ENCODE measurements around the gene CDKN1B.

Gene CDKN1B

DNA sequence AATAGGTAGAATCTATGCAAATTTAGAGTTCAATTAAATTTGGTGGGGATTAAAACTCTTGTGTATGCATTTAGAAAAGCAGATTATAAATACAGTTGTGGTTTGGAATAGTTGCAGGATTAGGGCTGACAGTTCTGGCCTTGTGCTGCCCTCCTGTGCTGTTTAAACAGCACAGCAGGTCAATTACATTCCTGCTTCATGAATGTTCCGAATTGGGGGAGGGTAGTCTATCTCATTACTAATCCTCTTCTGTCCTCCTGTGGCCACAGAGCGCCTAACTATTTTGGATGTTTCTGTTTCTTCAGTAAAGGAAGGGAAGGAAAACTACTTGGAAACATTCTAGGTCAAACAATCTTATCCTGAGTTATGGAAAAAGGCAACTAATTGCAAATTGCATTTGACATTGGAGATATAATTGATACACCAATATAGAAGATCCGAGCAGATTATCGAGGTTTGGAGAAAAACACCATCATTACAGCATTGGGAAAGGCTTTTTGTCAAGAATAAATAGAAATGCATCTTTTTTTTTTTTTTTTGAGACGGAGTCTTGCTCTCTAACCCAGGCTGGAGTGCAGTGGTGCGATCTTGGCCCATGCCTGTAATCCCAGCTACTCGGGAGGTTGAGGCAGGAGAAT lies 12.5 kb upstream of the CDKN1B start:
- DNase-seq: peak; percentile 76

DNA sequence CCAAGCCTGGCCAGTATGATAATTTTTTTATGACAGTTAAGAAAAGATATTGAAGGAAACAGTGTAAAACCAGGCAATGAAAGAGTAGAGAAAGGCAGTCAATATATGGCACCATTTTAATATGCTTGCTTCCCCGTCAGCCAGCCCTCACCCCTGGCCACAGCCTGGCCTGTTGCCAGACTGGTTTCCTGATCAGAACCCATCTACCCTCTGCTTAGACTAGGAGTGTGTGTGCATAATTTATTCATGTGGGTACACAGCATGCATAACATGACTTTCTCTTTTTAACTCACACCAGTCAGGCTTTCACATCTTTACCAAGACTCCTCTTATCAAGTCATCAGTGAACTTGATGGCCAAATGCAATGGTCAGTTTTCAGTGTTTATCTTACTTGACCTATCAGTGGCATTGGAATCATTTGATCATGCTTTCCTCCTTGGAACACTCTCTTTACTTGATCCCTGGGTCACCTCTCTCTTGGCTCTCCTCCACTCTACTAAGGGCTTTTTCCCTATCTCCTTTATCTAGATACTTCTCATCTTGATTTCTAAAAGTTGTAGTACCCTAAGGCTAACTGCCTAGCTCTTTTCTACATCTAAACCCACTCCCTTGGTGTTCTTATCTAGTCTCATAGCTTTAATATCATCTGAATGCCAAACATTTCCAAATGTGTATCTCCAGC lies 11.2 kb upstream of the CDKN1B start:
- DNase-seq: no peak

DNA sequence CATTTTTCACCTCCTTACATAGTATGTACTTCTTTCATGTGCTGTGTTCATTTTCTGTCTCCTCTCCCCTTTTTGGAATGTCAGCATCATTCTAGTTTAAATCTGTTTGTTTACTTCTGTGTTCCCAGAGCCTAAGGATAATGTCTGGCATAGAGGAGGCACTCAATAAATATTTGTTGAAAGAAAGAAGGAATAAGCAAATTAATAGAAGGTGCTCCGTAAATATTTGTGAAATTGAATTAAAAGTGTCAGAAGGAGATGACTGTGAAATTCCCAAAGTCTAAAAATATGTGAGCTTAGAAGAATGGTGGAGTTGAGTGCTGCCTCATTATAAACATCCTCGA lies 3.3 kb upstream of the CDKN1B start:
- no peak for DNase-seq

DNA sequence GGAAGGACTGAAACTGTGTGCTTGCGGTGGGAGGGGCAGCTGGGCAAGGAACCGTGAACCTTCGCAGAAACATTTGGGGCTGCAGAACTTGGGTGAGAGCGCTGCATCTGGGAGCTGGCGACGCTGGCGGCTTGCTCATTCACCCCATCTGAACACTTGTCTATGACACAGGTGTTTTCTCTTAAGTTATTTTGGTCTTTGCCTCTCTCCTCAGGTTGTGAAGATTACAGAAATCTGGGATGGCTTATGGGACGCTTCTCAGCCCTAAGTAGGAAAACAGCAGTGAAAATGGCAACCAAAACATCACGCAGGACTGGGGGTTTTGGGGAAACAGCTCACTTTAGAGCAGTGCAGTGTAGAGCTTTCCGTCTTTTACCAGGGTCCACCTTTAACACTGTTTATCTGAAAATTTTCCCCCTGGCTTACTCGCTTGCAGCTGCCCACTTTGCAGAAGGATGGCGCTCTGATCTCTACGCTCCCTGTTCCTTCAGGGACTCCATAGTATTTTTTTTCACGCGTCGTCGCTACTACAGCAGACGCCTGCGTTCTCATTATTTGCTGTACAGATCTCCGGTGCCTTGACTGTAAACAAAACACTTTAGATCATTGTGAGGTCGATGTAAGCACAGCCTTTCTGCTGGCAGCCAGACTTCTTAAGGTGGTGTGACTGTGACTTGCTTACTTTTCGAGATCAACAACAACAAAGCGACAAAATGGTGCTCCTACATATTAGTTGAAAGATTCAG lies 2.7 kb upstream of the CDKN1B start:
- peak; percentile 35 for DNase-seq

DNA sequence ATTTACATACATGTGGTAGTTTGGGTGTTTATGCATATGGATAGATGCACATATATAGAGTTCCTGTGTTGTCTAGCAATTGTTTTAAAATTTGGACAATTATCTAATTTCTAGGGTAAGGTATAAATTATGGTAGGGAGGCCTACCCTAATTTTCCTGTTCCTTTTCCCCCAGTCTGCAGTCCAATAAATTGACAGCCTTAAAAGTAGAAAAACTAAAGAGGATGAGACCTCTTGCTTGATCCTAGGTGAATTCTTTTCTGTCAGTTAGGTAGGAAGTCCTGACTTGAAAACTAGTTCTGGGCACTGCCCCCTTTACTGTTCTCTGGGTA lies 2.1 kb upstream of the CDKN1B start:
- no peak for DNase-seq

DNA sequence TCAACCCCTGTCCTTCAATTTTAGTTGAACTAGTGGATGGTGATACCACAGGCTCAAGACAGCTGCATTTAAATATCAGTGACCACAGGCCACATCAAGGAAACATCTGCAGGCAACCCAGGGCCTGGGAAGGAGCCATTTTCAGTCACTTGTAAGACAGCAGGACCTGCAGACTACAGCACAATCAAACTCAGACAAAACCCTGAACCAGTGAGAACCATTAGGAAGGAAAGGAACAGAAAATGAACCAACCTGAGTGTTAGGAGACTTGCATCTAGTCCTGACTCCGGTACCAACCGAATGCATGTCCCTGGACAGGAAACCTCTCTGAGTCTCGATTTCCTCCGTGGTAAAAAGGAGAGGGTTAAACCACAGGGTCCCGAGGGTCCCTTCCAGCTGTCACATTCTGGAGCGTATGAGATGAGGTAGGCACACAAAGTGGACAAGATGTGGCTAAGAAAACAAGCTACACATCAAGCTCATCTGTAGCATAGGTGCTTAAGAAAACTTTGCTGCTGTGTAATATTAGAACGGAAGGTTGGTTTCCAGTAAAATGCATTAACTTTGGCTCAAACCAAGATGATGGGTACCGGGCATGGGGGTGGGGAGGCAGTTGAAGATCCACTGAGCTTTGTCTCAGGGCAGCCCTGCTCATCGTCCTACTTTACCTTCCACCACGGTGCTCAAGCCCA lies 1.6 kb upstream of the CDKN1B start:
- peak; percentile 18 for DNase-seq

DNA sequence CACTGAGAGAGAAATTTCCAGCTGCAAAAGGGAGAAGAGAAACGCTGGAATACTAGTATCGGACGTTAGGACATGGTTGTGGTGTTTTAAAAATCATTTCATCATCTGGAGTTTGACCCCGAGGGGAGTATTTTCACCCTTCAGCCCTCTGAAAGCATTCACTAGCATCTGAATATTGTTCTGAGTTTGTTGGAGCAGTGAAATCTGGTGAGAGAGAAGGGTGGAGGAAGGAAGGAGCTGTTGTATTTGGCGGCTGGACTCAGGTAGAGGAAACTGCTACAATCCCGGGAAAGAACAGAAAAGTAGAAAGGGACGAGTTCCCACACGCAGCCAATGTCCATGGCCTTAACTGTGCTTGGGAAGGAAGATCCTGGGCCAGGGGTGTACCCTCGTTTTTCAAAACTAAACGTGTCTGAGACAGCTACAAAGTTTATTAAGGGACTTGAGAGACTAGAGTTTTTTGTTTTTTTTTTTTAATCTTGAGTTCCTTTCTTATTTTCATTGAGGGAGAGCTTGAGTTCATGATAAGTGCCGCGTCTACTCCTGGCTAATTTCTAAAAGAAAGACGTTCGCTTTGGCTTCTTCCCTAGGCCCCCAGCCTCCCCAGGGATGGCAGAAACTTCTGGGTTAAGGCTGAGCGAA lies 896 bp upstream of the CDKN1B start:
- peak; percentile 20 for DNase-seq

DNA sequence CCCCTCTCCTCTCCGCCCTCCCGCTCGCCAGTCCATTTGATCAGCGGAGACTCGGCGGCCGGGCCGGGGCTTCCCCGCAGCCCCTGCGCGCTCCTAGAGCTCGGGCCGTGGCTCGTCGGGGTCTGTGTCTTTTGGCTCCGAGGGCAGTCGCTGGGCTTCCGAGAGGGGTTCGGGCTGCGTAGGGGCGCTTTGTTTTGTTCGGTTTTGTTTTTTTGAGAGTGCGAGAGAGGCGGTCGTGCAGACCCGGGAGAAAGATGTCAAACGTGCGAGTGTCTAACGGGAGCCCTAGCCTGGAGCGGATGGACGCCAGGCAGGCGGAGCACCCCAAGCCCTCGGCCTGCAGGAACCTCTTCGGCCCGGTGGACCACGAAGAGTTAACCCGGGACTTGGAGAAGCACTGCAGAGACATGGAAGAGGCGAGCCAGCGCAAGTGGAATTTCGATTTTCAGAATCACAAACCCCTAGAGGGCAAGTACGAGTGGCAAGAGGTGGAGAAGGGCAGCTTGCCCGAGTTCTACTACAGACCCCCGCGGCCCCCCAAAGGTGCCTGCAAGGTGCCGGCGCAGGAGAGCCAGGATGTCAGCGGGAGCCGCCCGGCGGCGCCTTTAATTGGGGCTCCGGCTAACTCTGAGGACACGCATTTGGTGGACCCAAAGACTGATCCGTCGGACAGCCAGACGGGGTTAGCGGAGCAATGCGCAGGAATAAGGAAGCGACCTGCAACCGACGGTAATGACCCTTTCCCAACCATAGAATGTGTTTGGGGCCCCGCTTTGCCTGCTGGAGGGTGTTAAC lies 615 bp downstream of the CDKN1B start:
- no peak for DNase-seq

DNA sequence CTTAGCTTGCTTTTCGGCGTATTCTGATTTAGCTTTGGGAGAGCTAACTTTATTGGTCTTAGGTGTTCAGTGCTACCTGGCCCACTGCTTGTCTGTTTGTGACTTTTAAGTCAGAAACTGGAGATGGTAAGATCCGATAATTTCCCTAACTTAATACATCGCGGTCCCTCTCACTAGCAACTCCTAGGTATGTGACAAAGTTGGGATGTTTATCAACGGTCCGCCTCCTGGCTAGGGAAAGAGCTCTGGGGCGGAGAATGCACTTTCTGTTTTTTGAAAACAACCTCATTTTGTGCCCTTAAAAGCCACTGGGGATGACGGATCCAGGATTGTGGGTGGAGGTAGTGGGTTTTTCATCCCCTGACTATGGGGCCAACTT lies 1.2 kb downstream of the CDKN1B start:
- DNase-seq: no peak

DNA sequence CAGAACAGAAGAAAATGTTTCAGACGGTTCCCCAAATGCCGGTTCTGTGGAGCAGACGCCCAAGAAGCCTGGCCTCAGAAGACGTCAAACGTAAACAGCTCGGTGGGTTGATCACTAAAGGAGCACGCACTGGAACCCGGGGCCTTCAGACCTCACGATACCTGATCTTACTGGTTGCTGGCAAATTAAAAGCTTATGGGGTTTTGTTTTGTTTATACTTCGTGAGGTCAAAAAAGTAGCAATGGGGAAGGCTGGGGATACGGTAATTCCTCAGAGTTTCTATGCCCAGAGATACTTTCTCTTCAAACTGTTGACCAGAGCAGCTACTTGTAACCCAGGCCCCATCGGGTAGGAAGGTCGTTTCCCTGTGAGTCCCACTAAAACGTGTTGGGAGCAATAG lies 1.7 kb downstream of the CDKN1B start:
- no peak for DNase-seq

DNA sequence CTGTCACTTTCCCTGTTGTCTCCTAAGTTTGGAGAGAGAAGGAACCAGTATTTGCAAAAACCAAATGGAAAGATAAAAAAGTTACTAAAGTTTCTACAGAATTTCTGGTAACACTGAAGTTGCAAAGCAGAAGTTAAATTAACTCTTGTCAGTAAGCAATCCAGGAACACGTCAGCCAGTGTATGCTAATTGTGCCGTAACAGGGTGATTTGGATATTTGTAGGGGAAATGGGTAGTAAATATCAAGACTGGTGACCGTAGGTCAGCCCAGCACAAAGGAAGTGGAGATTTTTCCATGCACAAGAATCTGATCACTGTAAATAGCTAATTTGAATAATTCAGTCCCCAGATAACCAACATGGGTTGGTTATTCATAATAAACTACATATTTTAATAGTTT lies 2.3 kb downstream of the CDKN1B start:
- DNase-seq: no peak

DNA sequence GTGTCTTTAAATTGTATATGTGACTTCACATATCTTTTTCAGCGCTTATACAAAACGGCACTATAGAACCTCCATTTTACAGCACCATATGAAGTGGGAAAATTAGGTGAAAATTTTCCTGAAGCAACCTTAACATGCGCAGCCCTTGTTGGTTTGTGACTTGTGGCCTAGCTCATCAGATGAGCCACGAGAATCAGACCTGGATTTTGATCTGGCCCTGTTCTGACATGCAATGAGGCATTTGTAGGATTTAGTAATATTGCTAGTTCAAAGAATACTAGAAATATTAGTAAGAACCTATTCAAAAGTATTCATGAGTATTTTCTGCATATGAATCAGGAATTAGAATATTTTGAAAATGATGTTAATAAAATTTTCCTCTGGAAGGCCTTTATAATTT lies 2.9 kb downstream of the CDKN1B start:
- no peak for DNase-seq

DNA sequence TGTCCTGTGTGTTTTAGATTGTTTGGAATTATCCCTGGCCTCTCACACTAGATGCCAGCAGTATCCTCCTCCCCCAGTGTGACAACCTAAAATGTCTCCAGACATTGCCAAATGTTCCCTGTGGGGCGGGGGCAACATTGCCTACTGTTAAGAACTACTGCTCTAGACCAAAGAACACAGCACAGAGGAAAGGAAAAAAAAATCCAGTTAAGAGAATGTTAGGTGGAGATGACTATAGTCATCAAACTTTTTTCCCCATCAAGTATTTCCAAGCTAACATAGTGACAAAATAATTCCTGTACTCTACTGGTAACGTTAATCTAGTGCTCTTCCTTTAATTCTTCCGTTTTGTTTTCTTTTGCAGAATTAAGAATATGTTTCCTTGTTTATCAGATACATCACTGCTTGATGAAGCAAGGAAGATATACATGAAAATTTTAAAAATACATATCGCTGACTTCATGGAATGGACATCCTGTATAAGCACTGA lies 3.5 kb downstream of the CDKN1B start:
- no peak for DNase-seq

DNA sequence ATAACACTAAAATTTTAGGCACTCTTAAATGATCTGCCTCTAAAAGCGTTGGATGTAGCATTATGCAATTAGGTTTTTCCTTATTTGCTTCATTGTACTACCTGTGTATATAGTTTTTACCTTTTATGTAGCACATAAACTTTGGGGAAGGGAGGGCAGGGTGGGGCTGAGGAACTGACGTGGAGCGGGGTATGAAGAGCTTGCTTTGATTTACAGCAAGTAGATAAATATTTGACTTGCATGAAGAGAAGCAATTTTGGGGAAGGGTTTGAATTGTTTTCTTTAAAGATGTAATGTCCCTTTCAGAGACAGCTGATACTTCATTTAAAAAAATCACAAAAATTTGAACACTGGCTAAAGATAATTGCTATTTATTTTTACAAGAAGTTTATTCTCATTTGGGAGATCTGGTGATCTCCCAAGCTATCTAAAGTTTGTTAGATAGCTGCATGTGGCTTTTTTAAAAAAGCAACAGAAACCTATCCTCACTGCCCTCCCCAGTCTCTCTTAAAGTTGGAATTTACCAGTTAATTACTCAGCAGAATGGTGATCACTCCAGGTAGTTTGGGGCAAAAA lies 4.1 kb downstream of the CDKN1B start:
- DNase-seq: no peak

DNA sequence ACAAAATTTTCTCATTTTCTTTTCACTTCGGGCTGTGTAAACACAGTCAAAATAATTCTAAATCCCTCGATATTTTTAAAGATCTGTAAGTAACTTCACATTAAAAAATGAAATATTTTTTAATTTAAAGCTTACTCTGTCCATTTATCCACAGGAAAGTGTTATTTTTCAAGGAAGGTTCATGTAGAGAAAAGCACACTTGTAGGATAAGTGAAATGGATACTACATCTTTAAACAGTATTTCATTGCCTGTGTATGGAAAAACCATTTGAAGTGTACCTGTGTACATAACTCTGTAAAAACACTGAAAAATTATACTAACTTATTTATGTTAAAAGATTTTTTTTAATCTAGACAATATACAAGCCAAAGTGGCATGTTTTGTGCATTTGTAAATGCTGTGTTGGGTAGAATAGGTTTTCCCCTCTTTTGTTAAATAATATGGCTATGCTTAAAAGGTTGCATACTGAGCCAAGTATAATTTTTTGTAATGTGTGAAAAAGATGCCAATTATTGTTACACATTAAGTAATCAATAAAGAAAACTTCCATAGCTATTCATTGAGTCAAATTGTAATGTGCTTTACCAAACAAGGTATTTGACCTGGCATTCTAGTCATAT lies 4.8 kb downstream of the CDKN1B start:
- no peak for DNase-seq

DNA sequence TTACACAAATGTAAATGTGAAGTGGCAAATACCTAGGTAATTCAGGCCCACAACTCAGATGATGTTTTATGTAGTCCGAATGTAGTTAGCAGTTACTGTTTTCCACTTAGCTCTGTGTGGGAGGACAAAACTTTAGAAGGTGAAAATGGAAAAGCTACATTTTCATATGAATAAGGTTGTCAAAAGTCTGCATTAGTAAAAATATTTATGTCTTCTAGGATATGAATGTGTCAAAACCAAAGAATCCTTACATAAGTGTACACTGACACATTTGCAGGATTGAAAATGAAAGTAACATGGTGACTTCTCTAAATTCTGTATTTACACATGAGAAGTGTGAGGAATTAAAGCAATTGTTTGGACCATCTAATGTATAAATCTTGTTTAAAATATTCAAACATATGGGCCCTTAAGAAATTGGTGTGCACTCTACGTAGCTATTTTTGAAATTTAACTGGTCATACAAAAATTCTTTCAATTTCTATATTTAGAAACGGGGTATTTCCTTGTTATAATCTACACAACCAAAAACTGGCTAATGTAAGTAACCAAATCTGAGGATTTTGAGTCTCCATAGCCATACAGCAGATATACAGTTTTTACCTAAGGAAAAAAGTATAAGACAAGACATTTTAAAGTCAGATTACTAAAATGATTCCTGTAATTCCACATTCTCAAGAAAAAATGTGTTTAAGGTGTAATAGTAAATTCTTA lies 5.4 kb downstream of the CDKN1B start:
- DNase-seq: no peak

DNA sequence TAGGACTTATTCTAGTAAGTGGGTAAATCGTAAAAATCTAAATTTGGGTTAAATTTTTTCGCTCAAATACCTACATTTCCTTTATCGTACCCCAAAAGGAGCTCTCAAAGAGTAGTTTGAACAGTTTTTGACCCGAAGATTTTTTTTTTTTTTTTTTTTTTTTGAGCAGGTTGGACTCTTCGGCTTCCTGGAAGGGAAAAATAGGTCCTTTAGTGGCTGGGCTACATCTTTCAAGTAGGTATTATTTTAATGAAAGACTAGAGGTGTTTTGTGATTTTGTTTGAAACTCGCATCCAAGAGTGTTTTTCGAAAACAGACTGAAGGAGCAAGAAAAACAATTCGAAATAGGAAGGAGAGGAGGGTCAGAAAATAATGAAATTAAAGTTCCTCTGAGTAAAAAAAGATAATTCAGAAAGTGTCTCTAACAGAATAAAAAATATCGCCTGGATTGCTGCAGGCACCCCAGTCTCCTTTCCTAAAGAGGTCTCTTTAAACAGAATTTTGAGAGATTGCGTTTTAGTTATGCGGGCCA lies 6.0 kb downstream of the CDKN1B start:
- DNase-seq: peak; percentile 5

DNA sequence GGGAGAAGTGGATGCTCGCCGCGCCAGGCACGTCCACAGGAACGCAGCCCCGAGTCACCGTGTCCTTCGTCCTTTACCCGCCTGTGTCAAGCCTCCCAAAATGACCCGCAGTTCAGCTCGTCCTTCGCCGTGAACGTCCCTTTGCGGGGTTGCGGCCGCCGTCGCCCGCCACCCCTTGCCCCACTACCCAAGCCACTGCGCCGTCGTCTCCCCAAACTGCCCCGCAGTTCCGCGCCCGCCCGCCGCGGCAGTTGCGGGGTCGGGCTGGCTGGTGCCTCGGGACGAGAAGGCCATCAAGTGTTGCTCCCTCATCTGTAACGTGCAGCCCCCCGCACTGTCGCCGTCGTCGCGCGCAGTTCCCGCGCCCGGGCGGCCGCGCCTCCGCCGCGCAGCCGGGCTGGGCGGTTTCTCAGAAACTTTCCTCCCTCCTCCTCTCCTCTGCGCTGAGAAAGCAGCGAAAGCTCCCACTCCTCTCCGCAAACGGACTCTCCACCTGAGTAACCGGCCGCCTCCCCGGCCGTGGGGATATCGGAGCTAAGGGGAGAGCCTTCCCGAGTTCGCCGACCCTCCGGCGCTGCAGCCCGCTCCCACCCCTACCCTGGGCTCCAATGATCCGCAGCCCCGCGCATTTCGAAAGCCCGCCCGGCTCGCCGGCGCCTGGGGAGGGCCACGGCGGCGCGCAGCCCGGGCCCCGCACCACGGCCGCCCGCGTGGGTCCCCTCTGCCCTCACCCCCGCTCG lies 6.7 kb downstream of the CDKN1B start:
- no peak for DNase-seq

DNA sequence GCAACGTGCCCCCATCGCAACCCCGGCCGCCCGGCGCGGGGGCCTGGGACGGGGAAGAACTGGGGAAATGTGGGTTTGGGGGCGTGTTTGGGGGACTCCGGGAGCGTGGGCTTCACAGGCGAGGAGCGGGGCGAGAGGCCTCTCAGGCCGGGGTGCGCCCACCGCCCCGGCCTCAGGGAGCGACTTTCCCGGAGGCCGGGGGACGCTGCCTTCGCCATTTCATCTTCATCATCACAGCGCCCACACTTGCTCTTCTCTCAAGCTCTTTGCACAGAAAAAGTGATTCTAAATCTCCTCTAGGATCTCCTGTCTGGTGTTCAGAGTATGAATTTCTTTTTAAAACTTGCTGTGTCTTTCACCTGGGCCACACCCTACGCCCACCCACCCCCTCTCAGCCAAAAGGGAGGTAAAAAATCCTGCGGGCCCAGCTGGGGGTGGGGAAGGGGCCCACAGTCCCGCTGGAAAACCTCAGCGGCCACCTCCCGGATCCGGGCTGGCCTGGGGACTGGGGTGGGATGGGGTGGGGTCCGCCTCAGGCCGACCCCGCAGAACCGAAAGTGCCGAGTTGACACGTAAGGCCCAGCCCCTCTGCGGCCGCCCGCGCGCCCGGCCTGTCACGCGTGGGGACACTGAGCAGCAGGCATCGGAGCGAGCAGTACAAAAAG lies 7.4 kb downstream of the CDKN1B start:
- peak; percentile 8 for DNase-seq
